ENCODE data around the gene DBI.

- no peak for TF ChIP-seq EP300 (IDR thresholded peaks at IDR 0.05)
- TF ChIP-seq, protein P1, sequence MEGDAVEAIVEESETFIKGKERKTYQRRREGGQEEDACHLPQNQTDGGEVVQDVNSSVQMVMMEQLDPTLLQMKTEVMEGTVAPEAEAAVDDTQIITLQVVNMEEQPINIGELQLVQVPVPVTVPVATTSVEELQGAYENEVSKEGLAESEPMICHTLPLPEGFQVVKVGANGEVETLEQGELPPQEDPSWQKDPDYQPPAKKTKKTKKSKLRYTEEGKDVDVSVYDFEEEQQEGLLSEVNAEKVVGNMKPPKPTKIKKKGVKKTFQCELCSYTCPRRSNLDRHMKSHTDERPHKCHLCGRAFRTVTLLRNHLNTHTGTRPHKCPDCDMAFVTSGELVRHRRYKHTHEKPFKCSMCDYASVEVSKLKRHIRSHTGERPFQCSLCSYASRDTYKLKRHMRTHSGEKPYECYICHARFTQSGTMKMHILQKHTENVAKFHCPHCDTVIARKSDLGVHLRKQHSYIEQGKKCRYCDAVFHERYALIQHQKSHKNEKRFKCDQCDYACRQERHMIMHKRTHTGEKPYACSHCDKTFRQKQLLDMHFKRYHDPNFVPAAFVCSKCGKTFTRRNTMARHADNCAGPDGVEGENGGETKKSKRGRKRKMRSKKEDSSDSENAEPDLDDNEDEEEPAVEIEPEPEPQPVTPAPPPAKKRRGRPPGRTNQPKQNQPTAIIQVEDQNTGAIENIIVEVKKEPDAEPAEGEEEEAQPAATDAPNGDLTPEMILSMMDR (IDR thresholded peaks at IDR 0.05): no peak
Measured at GRCh38 chr2:119377993-119378345, 11.2 kb downstream of the DBI start.

All from esophagus muscularis mucosa (tissue), 3 donors.